Measurements from ENCODE around the gene GNAT2.
A peak's percentile ranks its signal among the peaks of the same experiment; 100 is the strongest.

Gene GNAT2

GRCh38 chr1:109628540-109629321, 9.3 kb upstream of the GNAT2 start:
- H3K4me3 ChIP-seq (ENCODE audit: low read depth in 1 of 2, low read length in 1 of 2): no peak overlapping the region
- TF ChIP-seq CTCF (IDR thresholded peaks at IDR 0.05): no peak
- H3K27ac ChIP-seq: peak overlapping the region; percentile 50

GRCh38 chr1:109627692-109628399, 8.4 kb upstream of the GNAT2 start:
- peaks cover 20 to 23% of the 10 kb centered on the region in 2 experiments for H3K4me1 ChIP-seq (ENCODE audit: control insufficient read depth in 1 of 2, insufficient read depth in 1 of 2, low read depth in 1 of 2, low read length in 1 of 2)
- peak overlapping the region; percentile 12 for H3K27ac ChIP-seq
- H3K9me3 ChIP-seq: no peaks in the 10 kb centered on the region
- H3K4me3 ChIP-seq (ENCODE audit: low read depth in 1 of 2, low read length in 1 of 2): no peak overlapping the region
- TF ChIP-seq CTCF (IDR thresholded peaks at IDR 0.05): no peak
- no peaks in the 10 kb centered on the region for H3K27me3 ChIP-seq
- H3K36me3 ChIP-seq: peaks cover 83% of the 10 kb centered on the region

More at GRCh38 chr1:109628540-109629321, 9.3 kb upstream of the GNAT2 start:
- peaks cover 11 to 14% of the 10 kb centered on the region in 2 experiments for H3K4me1 ChIP-seq (ENCODE audit: control insufficient read depth in 1 of 2, insufficient read depth in 1 of 2, low read depth in 1 of 2, low read length in 1 of 2)
- no peaks in the 10 kb centered on the region for H3K27me3 ChIP-seq
- H3K9me3 ChIP-seq: no peaks in the 10 kb centered on the region
- peaks cover 86% of the 10 kb centered on the region for H3K36me3 ChIP-seq

GRCh38 chr1:109626682-109627408, 7.4 kb upstream of the GNAT2 start:
- Histone ChIP-seq H3K4me1 (ENCODE audit: control insufficient read depth in 1 of 2, insufficient read depth in 1 of 2, low read depth in 1 of 2, low read length in 1 of 2) (peaks cover 30 to 33% of the 10 kb centered on the region in 2 experiments), H3K36me3 (peaks cover 73% of the 10 kb centered on the region), H3K9me3 (no peaks in the 10 kb centered on the region), H3K27me3 (no peaks in the 10 kb centered on the region), H3K27ac (peak overlapping the region; percentile 12), H3K4me3 (ENCODE audit: low read depth in 1 of 2, low read length in 1 of 2) (no peak overlapping the region)
- TF ChIP-seq CTCF (IDR thresholded peaks at IDR 0.05): no peak

- H3K36me3 ChIP-seq: peaks cover 63% of the 10 kb centered on the region
- H3K4me1 ChIP-seq (ENCODE audit: control insufficient read depth in 1 of 2, insufficient read depth in 1 of 2, low read depth in 1 of 2, low read length in 1 of 2): peaks cover 36 to 39% of the 10 kb centered on the region in 2 experiments
- H3K4me3 ChIP-seq (ENCODE audit: low read depth in 1 of 2, low read length in 1 of 2): no peak overlapping the region
- no peaks in the 10 kb centered on the region for H3K9me3 ChIP-seq
- no peak for TF ChIP-seq CTCF (IDR thresholded peaks at IDR 0.05)
- peak overlapping the region; percentile 19 for H3K27ac ChIP-seq
- no peaks in the 10 kb centered on the region for H3K27me3 ChIP-seq
Observed at GRCh38 chr1:109625601-109626560, 6.5 kb upstream of the GNAT2 start.

- Histone ChIP-seq H3K27ac (peak overlapping the region; percentile 97), H3K4me3 (ENCODE audit: low read depth in 1 of 2, low read length in 1 of 2) (no peak overlapping the region), H3K9me3 (no peaks in the 10 kb centered on the region), H3K27me3 (no peaks in the 10 kb centered on the region), H3K4me1 (ENCODE audit: control insufficient read depth in 1 of 2, insufficient read depth in 1 of 2, low read depth in 1 of 2, low read length in 1 of 2) (peaks cover 39 to 40% of the 10 kb centered on the region in 2 experiments), H3K36me3 (peaks cover 56% of the 10 kb centered on the region)
- TF ChIP-seq CTCF (IDR thresholded peaks at IDR 0.05): no peak
Observed at GRCh38 chr1:109625176-109625575, 5.8 kb upstream of the GNAT2 start.
